Renal cortex interstitium (tissue), 11 donors: Measurements from ENCODE around the gene ISYNA1. TPM values are rescaled to one million over a fixed set of nuclear protein-coding genes. Genes with fewer than 3 reads are reported as not detected.
A peak's percentile ranks its signal among the peaks of the same experiment; 100 is the strongest.

ENCODE experiments used
- DNase-seq, 11 donors: peaks; one replicate each; pipeline ENCODE4 v3.0.0-alpha.2; 2013; ENCODE audit warnings: low read depth in 9 of 11, low spot score in 4 of 11; ENCODE audit errors: extremely low read depth in 1 of 11
- polyA plus RNA-seq, 3 donors: library from polyadenylated mRNA; unstranded; fragments of 120-200 nt; gene quantifications; one replicate each; pipeline ENCODE4 v1.2.1, GENCODE V29; 2013; ENCODE audit not compliant: insufficient read length in 3 of 3

Gene ISYNA1
- polyA plus RNA-seq, 3 donors = 104 to 133 (median 123) TPM

DNA sequence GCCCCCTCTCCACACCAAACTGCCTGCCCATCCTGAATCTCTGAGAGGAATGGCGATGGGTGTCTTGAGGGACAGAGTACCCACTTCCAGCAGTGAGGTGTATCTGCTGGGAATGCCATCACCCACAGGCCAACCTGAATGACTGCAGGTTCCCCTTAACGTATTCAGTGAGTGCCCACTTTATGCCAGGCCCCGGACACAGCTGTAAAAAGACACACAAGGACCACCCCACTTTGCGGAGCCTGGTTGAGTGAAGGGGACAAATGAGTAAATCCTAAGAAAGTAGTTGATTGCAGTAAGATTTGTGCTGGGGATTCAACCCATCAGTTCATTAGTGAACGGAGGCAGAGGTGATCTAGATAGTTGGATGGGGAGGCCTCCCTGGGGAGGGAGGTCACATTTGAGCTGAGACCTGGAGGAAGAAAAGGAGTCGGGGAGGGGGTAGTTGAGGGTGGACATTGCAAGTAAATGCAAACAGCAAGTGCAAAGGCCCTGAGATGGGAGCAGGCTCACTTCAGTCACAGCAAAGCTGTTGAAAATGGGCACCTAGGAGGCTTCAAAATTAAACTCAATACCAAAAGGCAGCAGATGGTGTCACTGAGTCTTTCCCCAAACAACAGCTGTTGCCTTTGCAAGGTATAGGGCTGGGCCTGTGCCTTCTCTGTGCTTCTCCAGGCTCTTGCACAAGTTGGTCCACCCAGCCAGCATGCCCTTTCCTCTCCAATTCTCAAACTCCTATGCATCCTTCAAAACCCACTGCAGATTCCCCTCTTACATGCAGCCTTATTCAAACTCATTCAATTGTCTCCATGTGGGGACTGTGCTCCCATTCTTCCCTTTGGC is 47.6 kb downstream of the ISYNA1 start:
- DNase-seq = no peak

DNA sequence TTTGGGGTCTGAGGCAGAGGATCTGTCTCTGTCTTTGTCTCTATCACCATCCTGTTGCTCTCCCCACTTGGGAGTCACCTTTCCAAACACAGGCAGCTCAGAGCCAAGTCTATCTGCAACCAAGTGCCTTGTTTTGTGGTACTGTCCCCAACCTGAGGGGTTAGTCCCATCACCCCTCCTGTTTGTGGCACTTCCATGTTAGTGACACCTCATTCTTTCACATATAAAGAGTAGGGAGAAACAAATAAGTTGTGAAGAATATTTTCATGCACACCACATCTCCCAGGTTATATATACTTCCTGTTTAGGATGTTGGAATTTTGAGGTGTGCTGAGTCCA is 48.2 kb downstream of the ISYNA1 start:
- no peak for DNase-seq

DNA sequence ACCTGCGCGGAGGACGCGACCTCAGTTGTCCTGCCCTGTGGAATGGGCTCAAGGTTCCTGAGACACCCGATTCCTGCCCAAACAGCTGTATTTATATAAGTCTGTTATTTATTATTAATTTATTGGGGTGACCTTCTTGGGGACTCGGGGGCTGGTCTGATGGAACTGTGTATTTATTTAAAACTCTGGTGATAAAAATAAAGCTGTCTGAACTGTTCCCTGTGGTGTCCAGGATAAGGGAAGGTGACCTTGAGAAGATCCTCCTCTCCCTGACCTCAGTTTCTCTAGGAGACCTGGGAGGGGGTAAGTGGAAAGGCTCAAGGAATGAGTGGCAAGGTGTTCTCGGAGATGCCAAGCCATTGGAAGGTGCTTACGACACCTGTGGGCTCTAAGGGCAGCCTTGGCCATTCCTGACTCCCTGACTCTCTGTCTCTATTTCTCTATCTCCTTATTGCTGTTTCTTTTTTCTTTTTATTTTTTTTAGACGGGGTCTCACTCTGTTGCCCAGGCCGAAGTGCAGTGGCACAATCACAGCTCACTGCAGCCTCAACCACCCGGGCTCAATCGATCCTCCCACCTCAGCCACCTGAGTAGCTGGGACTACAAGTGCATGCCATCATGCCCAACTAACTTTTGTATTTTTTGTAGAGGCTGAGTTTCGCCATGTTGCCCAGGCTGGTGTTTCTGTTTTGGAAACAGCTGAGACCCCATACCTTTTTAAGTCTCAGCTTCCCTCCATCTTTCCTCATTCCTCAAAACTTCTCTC is 48.8 kb downstream of the ISYNA1 start:
- DNase-seq = no peak

DNA sequence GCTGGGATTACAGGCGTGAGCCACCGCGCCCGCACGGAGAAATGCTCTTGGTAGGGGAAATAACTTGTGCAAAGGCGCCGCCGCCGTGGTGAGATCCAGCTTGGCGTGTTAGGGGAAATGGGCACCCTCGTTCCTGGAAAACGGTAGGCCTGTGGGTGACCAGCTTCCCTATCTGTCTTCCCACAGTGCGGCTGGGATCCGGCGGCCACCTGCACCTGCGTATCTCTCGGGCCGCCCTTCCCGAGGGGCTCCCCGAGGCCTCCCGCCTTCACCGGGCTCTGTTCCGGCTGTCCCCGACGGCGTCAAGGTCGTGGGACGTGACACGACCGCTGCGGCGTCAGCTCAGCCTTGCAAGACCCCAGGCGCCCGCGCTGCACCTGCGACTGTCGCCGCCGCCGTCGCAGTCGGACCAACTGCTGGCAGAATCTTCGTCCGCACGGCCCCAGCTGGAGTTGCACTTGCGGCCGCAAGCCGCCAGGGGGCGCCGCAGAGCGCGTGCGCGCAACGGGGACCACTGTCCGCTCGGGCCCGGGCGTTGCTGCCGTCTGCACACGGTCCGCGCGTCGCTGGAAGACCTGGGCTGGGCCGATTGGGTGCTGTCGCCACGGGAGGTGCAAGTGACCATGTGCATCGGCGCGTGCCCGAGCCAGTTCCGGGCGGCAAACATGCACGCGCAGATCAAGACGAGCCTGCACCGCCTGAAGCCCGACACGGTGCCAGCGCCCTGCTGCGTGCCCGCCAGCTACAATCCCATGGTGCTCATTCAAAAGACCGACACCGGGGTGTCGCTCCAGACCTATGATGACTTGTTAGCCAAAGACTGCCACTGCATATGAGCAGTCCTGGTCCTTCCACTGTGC is 49.6 kb downstream of the ISYNA1 start:
- DNase-seq = peak in 10 of 11 donors; percentile 72 to 86 (median 77)

DNA sequence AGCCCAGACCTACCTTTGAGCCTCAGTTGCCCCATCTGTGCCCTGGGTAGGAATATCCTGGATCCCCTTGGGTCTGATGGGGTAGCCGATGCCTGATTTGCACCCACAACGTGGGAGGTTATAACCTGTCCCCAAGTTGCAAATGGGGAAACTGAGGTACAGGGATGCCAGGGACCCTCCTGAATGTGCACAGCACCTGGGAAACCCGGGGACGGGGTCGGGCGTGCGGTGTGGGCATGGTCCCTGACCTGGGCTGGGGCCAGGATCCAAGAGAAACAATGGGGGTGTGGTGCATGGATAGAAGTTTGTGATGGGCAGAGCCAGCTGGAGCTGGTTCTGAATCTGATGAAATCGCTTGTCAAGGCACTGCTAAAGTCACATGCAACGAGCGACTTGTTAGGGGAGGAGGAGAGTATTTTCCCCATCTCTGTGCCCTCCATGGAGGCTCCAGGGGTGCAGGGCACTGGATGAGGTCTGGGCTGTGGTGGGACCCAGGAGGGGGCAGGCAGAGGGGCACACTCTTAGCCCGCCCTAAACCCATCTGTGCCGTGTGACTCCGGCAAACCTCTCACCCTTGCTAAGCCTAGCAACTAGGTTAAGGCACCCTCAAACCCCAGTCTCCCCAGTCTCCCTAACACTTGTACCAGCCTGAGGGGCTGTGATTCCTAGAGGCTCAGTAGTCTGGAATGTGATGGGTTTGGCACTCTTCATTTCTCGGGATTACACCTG is 51.2 kb downstream of the ISYNA1 start:
- DNase-seq = no peak

DNA sequence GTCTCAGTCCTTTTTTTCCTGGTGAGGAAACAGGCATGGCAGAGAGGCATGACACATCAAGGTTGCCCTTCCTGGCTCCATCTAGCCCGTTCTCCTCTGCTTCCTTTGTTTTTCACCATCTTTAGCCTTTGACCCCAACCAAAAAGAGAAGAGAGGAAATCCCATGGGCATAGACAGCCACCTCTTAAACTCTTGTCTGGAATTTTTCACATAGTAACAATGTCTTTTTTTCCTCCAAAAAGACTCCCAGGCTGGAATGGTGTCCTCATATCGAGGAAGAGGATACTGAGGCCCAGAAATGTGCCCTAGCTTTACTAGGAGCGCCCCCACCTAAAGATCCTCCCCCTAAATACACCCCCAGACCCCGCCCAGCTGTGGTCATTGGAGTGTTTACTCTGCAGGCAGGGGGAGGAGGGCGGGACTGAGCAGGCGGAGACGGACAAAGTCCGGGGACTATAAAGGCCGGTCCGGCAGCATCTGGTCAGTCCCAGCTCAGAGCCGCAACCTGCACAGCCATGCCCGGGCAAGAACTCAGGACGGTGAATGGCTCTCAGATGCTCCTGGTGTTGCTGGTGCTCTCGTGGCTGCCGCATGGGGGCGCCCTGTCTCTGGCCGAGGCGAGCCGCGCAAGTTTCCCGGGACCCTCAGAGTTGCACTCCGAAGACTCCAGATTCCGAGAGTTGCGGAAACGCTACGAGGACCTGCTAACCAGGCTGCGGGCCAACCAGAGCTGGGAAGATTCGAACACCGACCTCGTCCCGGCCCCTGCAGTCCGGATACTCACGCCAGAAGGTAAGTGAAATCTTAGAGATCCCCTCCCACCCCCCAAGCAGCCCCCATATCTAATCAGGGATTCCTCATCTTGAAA is 52.0 kb downstream of the ISYNA1 start, which contains the start of gene GDF15:
Gene GDF15 (plus strand): TSS at position 484 of the 868 bp plus-strand sequence. CDS start 32 bp downstream, at position 516.
- DNase-seq = peak in 2 of 11 donors; percentile 52 to 53

DNA sequence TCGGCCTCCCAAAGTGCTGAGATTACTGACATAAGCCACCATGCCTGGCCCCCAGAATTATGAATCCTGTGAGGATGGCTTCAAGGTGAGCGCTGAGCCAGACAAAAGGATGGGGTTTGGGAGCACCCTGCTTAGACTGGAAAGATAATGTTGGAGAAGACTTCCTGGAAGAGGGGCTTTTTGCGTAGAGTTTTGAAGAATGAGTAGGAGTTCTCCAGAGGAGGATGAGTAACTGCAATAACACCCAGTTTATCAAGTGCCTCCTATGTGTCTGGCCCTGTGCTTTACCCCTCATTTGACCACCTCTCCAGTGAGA is 52.6 kb downstream of the ISYNA1 start:
- DNase-seq = no peak

DNA sequence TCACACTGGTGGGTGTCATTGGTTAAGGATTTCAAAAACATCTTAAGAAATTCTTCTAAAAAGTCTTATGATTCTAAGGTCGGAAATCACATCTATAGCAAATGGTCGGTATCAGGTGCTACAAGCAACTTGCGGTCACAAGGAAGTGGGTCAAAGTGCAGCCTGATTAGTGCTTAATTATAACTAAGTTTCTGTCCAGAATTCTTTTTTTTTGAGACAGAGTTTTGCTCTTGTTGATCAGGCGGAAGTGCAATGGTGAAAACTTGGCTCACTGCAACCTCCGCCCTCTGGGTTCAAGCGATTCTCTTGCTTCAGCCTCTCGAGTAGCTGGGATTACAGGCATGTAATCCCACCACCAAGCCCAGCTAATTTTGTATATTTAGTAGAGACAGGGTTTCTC is 53.2 kb downstream of the ISYNA1 start:
- no peak for DNase-seq

Other genes starting within 250 kb of the ISYNA1 start
- 10 to 100 TPM in 1 of 3 donors, 1 to 10 TPM in 2; 7.9 to 10.3 (median 8.2) TPM for gene MPV17L2, start 244.9 kb downstream of the ISYNA1 start, polyA plus RNA-seq
- 1 to 10 TPM; 4.9 to 6.5 (median 5.4) TPM for gene RAB3A, start 234.1 kb downstream of the ISYNA1 start, polyA plus RNA-seq
- gene PDE4C, start 211.7 kb downstream of the ISYNA1 start, polyA plus RNA-seq = 1 to 10 TPM in 1 of 3 donors, under 1 TPM in 2; 0.30 to 1.8 (median 0.79) TPM
- 10 to 100 TPM in 1 of 3 donors, 1 to 10 TPM in 2; 6.6 to 12.2 (median 7.2) TPM for gene IQCN, start 163.7 kb downstream of the ISYNA1 start, polyA plus RNA-seq
- gene JUND, start 156.5 kb downstream of the ISYNA1 start, polyA plus RNA-seq = 100 to 1,000 TPM in 2 of 3 donors, 10 to 100 TPM in 1; 71.4 to 135 (median 103) TPM
- 100 to 1,000 TPM in 2 of 3 donors, 10 to 100 TPM in 1; 84.2 to 120 (median 108) TPM for gene LSM4, start 115.1 kb downstream of the ISYNA1 start, polyA plus RNA-seq
- 10 to 100 TPM; 20.9 to 35.3 (median 22.0) TPM for gene PGPEP1, start 97.5 kb downstream of the ISYNA1 start, polyA plus RNA-seq
- 10 to 100 TPM in 1 of 3 donors, 1 to 10 TPM in 2; 2.2 to 10.4 (median 2.9) TPM for gene GDF15, start 52.0 kb downstream of the ISYNA1 start, polyA plus RNA-seq
- gene LRRC25, start 40.5 kb downstream of the ISYNA1 start, polyA plus RNA-seq = 1 to 10 TPM in 1 of 3 donors, under 1 TPM in 2; 0.75 to 1.6 (median 0.88) TPM
- 100 to 1,000 TPM in 2 of 3 donors, 10 to 100 TPM in 1; 52.4 to 115 (median 104) TPM for gene SSBP4, start 18.7 kb downstream of the ISYNA1 start, polyA plus RNA-seq
- gene ELL, start 83.9 kb upstream of the ISYNA1 start, polyA plus RNA-seq = 10 to 100 TPM in 2 of 3 donors, 1 to 10 TPM in 1; 8.4 to 13.3 (median 10.6) TPM
- 100 to 1,000 TPM; 133 to 212 (median 182) TPM for gene FKBP8, start 105.4 kb upstream of the ISYNA1 start, polyA plus RNA-seq
- gene KXD1, start 119.7 kb upstream of the ISYNA1 start, polyA plus RNA-seq = 10 to 100 TPM; 48.0 to 67.6 (median 64.9) TPM
- gene UBA52, start 133.7 kb upstream of the ISYNA1 start, polyA plus RNA-seq = 100 to 1,000 TPM; 782 to 892 (median 838) TPM
- gene REX1BD, start 150.7 kb upstream of the ISYNA1 start, polyA plus RNA-seq = 10 to 100 TPM; 19.9 to 47.1 (median 43.4) TPM
- gene CRLF1, start 168.7 kb upstream of the ISYNA1 start, polyA plus RNA-seq = 1 to 10 TPM; 2.6 to 5.8 (median 4.7) TPM
- 1 to 10 TPM; 1.6 to 3.9 (median 2.9) TPM for gene TMEM59L, start 174.7 kb upstream of the ISYNA1 start, polyA plus RNA-seq
- gene KLHL26, start 198.9 kb upstream of the ISYNA1 start, polyA plus RNA-seq = 10 to 100 TPM in 1 of 3 donors, 1 to 10 TPM in 2; 4.7 to 11.4 (median 8.2) TPM
- gene CRTC1, start 245.5 kb upstream of the ISYNA1 start, polyA plus RNA-seq = 10 to 100 TPM; 15.4 to 27.1 (median 22.7) TPM